ENCODE measurements around the gene ALKBH2. TPM values are rescaled to one million over a fixed set of nuclear protein-coding genes. Genes with fewer than 3 reads are reported as not detected.

The ALKBH2 gene
- total RNA-seq, 1 experiment from 2014 or later, result 41.4 TPM

DNA sequence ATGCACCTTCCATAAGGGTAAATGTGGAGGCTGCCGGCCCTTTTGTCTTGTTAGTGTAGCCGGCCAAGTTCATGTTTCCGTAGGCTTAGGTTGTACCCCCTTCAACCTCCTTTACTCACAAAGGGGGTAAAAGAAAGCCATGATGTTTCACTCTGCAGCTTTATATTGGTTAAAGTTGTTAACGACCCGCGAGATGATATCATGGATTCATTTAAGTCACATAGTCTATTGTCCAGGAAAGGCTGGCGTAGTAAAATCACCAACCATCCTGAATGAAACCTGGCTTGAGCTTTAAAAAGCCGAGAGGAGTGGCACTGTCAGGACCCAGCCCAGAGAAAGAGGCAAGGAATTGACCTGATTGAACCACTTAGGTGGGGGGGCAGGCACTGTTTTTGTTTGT, 5.4 kb upstream of the ALKBH2 start:
- no peak for DNase-seq
- intact Hi-C loops (cut with micrococcal nuclease; ENCODE audit: unreplicated experiment), result no loop called here
- H3K27ac Mint-ChIP-seq (ENCODE audit: unreplicated experiment), result no peak overlapping the region
- H3K27me3 Mint-ChIP-seq (ENCODE audit: insufficient read depth, unreplicated experiment), result no peaks in the 10 kb centered on the region
- peaks cover 49% of the 10 kb centered on the region for H3K36me3 Mint-ChIP-seq (ENCODE audit: insufficient read depth, unreplicated experiment)
- H3K9me3 ChIP-seq, result no peaks in the 10 kb centered on the region
- H3K27me3 ChIP-seq (replicated peaks; ENCODE audit: control insufficient read depth, insufficient read depth, low read length), result no peaks in the 10 kb centered on the region
- peak overlapping the region; percentile 72 for H3K4me3 ChIP-seq (ENCODE audit: low read depth, low read length)
- no peaks in the 10 kb centered on the region for H3K4me1 Mint-ChIP-seq (ENCODE audit: low read depth, unreplicated experiment)
- BruUV-seq (replicated peaks), result no TSS peak
- POLR2A ChIA-PET, result interaction anchor here (1.2 kb wide), 1 partner anchor 56 kb away, joined by 4 read pairs; no protein-coding TSS in a partner anchor
- peak overlapping the region; percentile 68 for H3K4me3 Mint-ChIP-seq (ENCODE audit: unreplicated experiment)
- CTCF ChIA-PET, result interaction anchor here (0.8 kb wide), 1 partner anchor 13 kb away, joined by 3 read pairs; no protein-coding TSS in a partner anchor
- TF ChIP-seq, protein P1, sequence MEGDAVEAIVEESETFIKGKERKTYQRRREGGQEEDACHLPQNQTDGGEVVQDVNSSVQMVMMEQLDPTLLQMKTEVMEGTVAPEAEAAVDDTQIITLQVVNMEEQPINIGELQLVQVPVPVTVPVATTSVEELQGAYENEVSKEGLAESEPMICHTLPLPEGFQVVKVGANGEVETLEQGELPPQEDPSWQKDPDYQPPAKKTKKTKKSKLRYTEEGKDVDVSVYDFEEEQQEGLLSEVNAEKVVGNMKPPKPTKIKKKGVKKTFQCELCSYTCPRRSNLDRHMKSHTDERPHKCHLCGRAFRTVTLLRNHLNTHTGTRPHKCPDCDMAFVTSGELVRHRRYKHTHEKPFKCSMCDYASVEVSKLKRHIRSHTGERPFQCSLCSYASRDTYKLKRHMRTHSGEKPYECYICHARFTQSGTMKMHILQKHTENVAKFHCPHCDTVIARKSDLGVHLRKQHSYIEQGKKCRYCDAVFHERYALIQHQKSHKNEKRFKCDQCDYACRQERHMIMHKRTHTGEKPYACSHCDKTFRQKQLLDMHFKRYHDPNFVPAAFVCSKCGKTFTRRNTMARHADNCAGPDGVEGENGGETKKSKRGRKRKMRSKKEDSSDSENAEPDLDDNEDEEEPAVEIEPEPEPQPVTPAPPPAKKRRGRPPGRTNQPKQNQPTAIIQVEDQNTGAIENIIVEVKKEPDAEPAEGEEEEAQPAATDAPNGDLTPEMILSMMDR (IDR thresholded peaks at IDR 0.05; ENCODE audit: insufficient read depth in 1 of 2, low read depth in 1 of 2, low read length in 1 of 2, severe bottlenecking in 1 of 2, unreplicated experiment in 1 of 2), result no peak
- H3K36me3 ChIP-seq (ENCODE audit: control insufficient read depth, insufficient read depth, low read length), result no peaks in the 10 kb centered on the region; the same call in 1 of the 2 replicates
- H3K4me1 ChIP-seq, result no peaks in the 10 kb centered on the region; the same call in 1 of the 2 replicates
- no peaks in the 10 kb centered on the region for H3K9me3 Mint-ChIP-seq (ENCODE audit: unreplicated experiment)

DNA sequence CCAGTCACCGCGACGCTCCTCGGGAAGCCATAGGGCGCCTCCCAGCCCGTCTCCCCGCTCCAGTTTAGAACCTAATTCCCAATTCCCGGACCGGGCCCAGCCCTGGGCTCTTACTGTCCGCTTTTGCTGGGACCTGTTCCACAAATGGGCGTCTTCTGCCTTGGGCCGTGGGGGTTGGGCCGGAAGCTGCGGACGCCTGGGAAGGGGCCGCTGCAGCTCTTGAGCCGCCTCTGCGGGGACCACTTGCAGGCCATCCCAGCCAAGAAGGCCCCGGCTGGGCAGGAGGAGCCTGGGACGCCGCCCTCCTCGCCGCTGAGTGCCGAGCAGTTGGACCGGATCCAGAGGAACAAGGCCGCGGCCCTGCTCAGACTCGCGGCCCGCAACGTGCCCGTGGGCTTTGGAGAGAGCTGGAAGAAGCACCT, 4.9 kb upstream of the ALKBH2 start:
- no TSS peak for BruUV-seq (replicated peaks)
- ChIA-PET POLR2A (interaction anchor here (1.2 kb wide), 1 partner anchor 57 kb away, joined by 4 read pairs; no protein-coding TSS in a partner anchor), CTCF (interaction anchor here (0.8 to 1.1 kb wide), 2 partner anchors 12 to 14 kb away, joined by 3 to 5 read pairs; no protein-coding TSS in a partner anchor)
- TF ChIP-seq, protein P1 (IDR thresholded peaks at IDR 0.05; ENCODE audit: insufficient read depth in 1 of 2, low read depth in 1 of 2, low read length in 1 of 2, severe bottlenecking in 1 of 2, unreplicated experiment in 1 of 2), result no peak
- DNase-seq, result no peak
- intact Hi-C loops (cut with micrococcal nuclease; ENCODE audit: unreplicated experiment), result no loop called here
- peak overlapping the region; percentile 72 for H3K4me3 ChIP-seq (ENCODE audit: low read depth, low read length)
- no peaks in the 10 kb centered on the region; the same call in 1 of the 2 replicates for H3K4me1 ChIP-seq
- Mint-ChIP-seq H3K27ac (ENCODE audit: unreplicated experiment) (peak overlapping the region; percentile 86), H3K4me1 (ENCODE audit: low read depth, unreplicated experiment) (no peaks in the 10 kb centered on the region), H3K4me3 (ENCODE audit: unreplicated experiment) (peak overlapping the region; percentile 68), H3K27me3 (ENCODE audit: insufficient read depth, unreplicated experiment) (no peaks in the 10 kb centered on the region), H3K36me3 (ENCODE audit: insufficient read depth, unreplicated experiment) (peaks cover 49% of the 10 kb centered on the region), H3K9me3 (ENCODE audit: unreplicated experiment) (no peaks in the 10 kb centered on the region)
- H3K36me3 ChIP-seq (ENCODE audit: control insufficient read depth, insufficient read depth, low read length), result no peaks in the 10 kb centered on the region; the same call in 1 of the 2 replicates
- H3K9me3 ChIP-seq, result no peaks in the 10 kb centered on the region
- no peaks in the 10 kb centered on the region for H3K27me3 ChIP-seq (replicated peaks; ENCODE audit: control insufficient read depth, insufficient read depth, low read length)

DNA sequence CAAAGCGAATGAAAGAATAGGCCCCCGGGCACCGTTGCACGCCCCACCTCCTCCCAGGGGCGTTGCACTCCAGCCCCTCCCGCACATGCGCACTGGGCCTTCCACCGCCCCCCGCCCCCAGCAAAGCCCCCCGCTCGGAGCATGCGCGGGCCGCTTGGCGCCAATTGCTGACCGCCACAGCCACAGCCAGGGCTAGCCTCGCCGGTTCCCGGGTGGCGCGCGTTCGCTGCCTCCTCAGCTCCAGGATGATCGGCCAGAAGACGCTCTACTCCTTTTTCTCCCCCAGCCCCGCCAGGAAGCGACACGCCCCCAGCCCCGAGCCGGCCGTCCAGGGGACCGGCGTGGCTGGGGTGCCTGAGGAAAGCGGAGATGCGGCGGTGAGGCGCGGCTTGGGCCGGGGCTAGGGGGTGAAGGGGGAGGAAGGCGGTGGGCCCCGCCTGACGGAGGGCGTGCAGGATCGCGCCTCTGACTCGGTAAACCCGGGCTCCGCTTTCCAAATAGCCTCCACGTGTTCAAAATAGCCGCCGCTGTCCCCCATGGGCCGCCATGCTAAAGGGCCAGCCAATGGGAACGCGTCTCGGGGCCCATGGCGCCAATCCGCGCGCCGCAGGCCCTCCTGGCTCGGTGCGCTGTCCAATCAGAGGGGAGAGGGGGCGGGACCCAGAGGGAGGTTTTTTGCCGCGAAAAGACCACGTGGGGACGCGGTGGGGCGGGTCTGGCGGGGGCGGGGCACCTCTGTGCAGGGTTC, 4.3 kb upstream of the ALKBH2 start, which contains the start of gene UNG:
Gene UNG, plus strand, starts transcription at position 163 of the 748 bp plus-strand sequence. Its CDS starts 83 bp downstream, at position 246.
- ChIA-PET POLR2A (interaction anchor here (1.2 kb wide), 1 partner anchor 57 kb away, joined by 4 read pairs; no protein-coding TSS in a partner anchor), CTCF (interaction anchor here (0.6 to 1.1 kb wide), 4 partner anchors 11 to 199 kb away, joined by 3 to 5 read pairs (median 4); no protein-coding TSS in a partner anchor)
- H3K36me3 Mint-ChIP-seq (ENCODE audit: insufficient read depth, unreplicated experiment), result peaks cover 49% of the 10 kb centered on the region
- peak; percentile 96 to 98 for DNase-seq
- no TSS peak for BruUV-seq (replicated peaks)
- H3K4me1 Mint-ChIP-seq (ENCODE audit: low read depth, unreplicated experiment), result peaks cover 3% of the 10 kb centered on the region
- Histone ChIP-seq H3K27me3 (replicated peaks; ENCODE audit: control insufficient read depth, insufficient read depth, low read length) (no peaks in the 10 kb centered on the region), H3K4me3 (ENCODE audit: low read depth, low read length) (peak within 1 kb of the TSS; percentile 89), H3K36me3 (ENCODE audit: control insufficient read depth, insufficient read depth, low read length) (no peaks in the 10 kb centered on the region), H3K9me3 (no peaks in the 10 kb centered on the region), H3K4me1 (no peaks in the 10 kb centered on the region; the same call in 1 of the 2 replicates)
- H3K4me3 Mint-ChIP-seq (ENCODE audit: unreplicated experiment), result peak within 1 kb of the TSS; percentile 68
- H3K27me3 Mint-ChIP-seq (ENCODE audit: insufficient read depth, unreplicated experiment), result no peaks in the 10 kb centered on the region
- intact Hi-C loops (cut with micrococcal nuclease; ENCODE audit: unreplicated experiment), result no loop called here
- TF ChIP-seq, protein P1 (IDR thresholded peaks at IDR 0.05; ENCODE audit: insufficient read depth in 1 of 2, low read depth in 1 of 2, low read length in 1 of 2, severe bottlenecking in 1 of 2, unreplicated experiment in 1 of 2), result no peak
- H3K9me3 Mint-ChIP-seq (ENCODE audit: unreplicated experiment), result no peaks in the 10 kb centered on the region
- H3K27ac Mint-ChIP-seq (ENCODE audit: unreplicated experiment), result peak within 1 kb of the TSS; percentile 86
